ENCODE measurements around the gene MON1A. TPM values are rescaled to one million over a fixed set of nuclear protein-coding genes. Genes with fewer than 3 reads are reported as not detected.
A peak's percentile ranks its signal among the peaks of the same experiment; 100 is the strongest.

MON1A gene
- total and polyA plus RNA-seq, 10 of the 15 experiments (the other 5 are each of a cell fraction or from before 2014, with no cell fraction given), result 1.3 to 10.5 (median 7.7) TPM

- BruUV-seq (replicated peaks), result no TSS peak
- H3K27ac ChIP-seq (ENCODE audit: control insufficient read depth, insufficient read depth), result no peak overlapping the region
- H3K4me2 ChIP-seq (ENCODE audit: control insufficient read depth, insufficient read depth), result no peak overlapping the region
- no peak overlapping the region for H2AFZ ChIP-seq (ENCODE audit: control insufficient read depth, low read depth, low read length)
- ATAC-seq (no peak), DNase-seq (ENCODE audit: low read depth, low spot score) (no peak), FAIRE-seq (peak; percentile 27)
- no peaks in the 10 kb centered on the region for H4K20me1 ChIP-seq (ENCODE audit: control insufficient read depth, insufficient read depth)
- no peaks in the 10 kb centered on the region for H3K36me3 ChIP-seq (ENCODE audit: control insufficient read depth in 2 of 2, insufficient read depth in 2 of 2, low read length in 1 of 2)
- ChIA-PET CTCF (interaction anchor here (1.1 to 3.8 kb wide), 5 partner anchors 16 to 690 kb away, joined by 3 to 28 read pairs (median 5); partner anchors contain the start of gene INKA1), POLR2A (interaction anchor here (0.6 kb wide), 3 partner anchors 9 to 184 kb away, joined by 3 to 6 read pairs (median 3); no protein-coding TSS in a partner anchor), RAD21 (ENCODE audit: unreplicated experiment) (interaction anchor here (0.6 to 1.6 kb wide), 3 partner anchors 40 to 97 kb away, joined by 3 to 4 read pairs (median 3); partner anchors contain the start of genes INKA1 and RBM6), SMC1A (ENCODE audit: uncharacterized antibody, unreplicated experiment) (interaction anchor here (0.9 to 1.6 kb wide), 3 partner anchors 58 to 95 kb away, joined by 3 to 5 read pairs (median 4); no protein-coding TSS in a partner anchor)
- 80% methylated on average over 5 of the region's 5 CpGs for WGBS (ENCODE audit: insufficient coverage, insufficient replicate concordance, low lambda C conversion rate, missing lambda C conversion rate)
- intact Hi-C loops (cut with micrococcal nuclease; ENCODE audit: unreplicated experiment) (no loop called here), in situ Hi-C loops (cut with MboI) (no loop called here)
- H3K4me3 ChIP-seq, result no peak overlapping the region
- no peaks in the 10 kb centered on the region for H3K79me2 ChIP-seq (ENCODE audit: control insufficient read depth, insufficient read depth, low read length)
- TF ChIP-seq MEF2B (IDR thresholded peaks at IDR 0.05; ENCODE audit: partially characterized antibody, poor library complexity, severe bottlenecking), result no peak
- TF ChIP-seq, protein P1, sequence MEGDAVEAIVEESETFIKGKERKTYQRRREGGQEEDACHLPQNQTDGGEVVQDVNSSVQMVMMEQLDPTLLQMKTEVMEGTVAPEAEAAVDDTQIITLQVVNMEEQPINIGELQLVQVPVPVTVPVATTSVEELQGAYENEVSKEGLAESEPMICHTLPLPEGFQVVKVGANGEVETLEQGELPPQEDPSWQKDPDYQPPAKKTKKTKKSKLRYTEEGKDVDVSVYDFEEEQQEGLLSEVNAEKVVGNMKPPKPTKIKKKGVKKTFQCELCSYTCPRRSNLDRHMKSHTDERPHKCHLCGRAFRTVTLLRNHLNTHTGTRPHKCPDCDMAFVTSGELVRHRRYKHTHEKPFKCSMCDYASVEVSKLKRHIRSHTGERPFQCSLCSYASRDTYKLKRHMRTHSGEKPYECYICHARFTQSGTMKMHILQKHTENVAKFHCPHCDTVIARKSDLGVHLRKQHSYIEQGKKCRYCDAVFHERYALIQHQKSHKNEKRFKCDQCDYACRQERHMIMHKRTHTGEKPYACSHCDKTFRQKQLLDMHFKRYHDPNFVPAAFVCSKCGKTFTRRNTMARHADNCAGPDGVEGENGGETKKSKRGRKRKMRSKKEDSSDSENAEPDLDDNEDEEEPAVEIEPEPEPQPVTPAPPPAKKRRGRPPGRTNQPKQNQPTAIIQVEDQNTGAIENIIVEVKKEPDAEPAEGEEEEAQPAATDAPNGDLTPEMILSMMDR (IDR thresholded peaks at IDR 0.05 in 2 of 3, conservative IDR thresholded peaks at IDR 0.05 in 1 of 3; ENCODE audit: control insufficient read depth in 2 of 3, extremely low read depth in 1 of 3, insufficient read depth in 1 of 3, low read depth in 3 of 3, low read length in 3 of 3), result peak in 2 of 3 experiments; percentile 29 to 30; a peak in 2 of 6 replicates
- TF ChIP-seq RAD21 (IDR thresholded peaks at IDR 0.05; ENCODE audit: insufficient read depth, low read depth, low read length), result peak; percentile 27; the same call in 1 of the 2 replicates
- no peak for TF ChIP-seq TCF7 (IDR thresholded peaks at IDR 0.05; ENCODE audit: borderline replicate concordance)
- TF ChIP-seq HDGF (IDR thresholded peaks at IDR 0.05), result no peak
- no peak overlapping the region for H3K9ac ChIP-seq (ENCODE audit: control insufficient read depth, insufficient read depth, low read length)
- H3K9me3 ChIP-seq (replicated peaks; ENCODE audit: control insufficient read depth, insufficient read depth, low read length), result no peaks in the 10 kb centered on the region
- no peaks in the 10 kb centered on the region for H3K27me3 ChIP-seq (replicated peaks in 1 of 2; ENCODE audit: control insufficient read depth in 2 of 2, insufficient read depth in 2 of 2, low read length in 1 of 2)
- H3K4me1 ChIP-seq (ENCODE audit: control insufficient read depth, insufficient read depth, low read length), result peaks cover 15% of the 10 kb centered on the region
Observed at GRCh38 chr3:49899815-49900214, 29.8 kb downstream of the MON1A start.
